ENCODE results near the gene UBAP2.

The UBAP2 gene

DNA sequence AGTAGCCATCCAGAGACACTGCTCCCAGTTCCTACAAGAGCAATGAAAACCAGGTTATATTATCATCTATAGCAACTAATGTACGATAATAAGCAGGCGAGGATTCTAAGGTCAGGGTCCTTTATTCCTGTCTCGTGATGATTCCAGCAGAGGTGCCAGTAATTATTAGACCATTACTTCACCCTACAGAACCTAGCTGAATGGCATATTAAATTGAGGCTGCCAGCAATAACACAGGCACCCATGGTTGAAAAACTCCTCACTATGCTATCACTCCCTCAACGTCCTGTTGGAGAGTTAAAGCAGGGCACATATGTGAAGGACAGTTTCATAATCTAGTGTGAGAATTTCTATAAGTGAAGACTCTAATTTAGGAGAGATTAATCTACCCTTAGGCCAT lies 48.1 kb upstream of the UBAP2 start:
- no peak overlapping the region for H3K23ac ChIP-seq (ENCODE audit: low read length)
- H3K14ac ChIP-seq (ENCODE audit: low read length): no peak overlapping the region
- peaks cover 51 to 57% of the 10 kb centered on the region in 2 experiments for H3K36me3 ChIP-seq (ENCODE audit: control insufficient read depth in 1 of 2, insufficient read depth in 2 of 2, low read length in 2 of 2)
- no peak overlapping the region for H4K8ac ChIP-seq (ENCODE audit: low read depth, low read length)
- H3K4me2 ChIP-seq (ENCODE audit: low read length): no peak overlapping the region
- H3K4me3 ChIP-seq (ENCODE audit: low read depth, low read length): no peak overlapping the region
- no peak overlapping the region for H2BK12ac ChIP-seq (ENCODE audit: low read length)
- H3K4me1 ChIP-seq (ENCODE audit: control insufficient read depth in 1 of 2, insufficient read depth in 2 of 2, low read length in 2 of 2): no peaks in the 10 kb centered on the region
- H4K91ac ChIP-seq (ENCODE audit: low read depth, low read length): no peak overlapping the region
- H2BK5ac ChIP-seq (ENCODE audit: low read depth, low read length, poor library complexity): no peak overlapping the region
- H3K18ac ChIP-seq (ENCODE audit: low read length): no peak overlapping the region
- WGBS (ENCODE audit: extremely low coverage, insufficient coverage, insufficient read length): no CpG with 5 or more reads among the region's 4 CpGs
- H3K27ac ChIP-seq (ENCODE audit: low read depth, low read length): no peak overlapping the region
- no peak overlapping the region for H2BK120ac ChIP-seq (ENCODE audit: insufficient read depth, low read length, poor library complexity)
- no peaks in the 10 kb centered on the region for H3K79me1 ChIP-seq (ENCODE audit: low read length)
- H3K27me3 ChIP-seq (ENCODE audit: insufficient read depth, low read length): no peaks in the 10 kb centered on the region
- no peaks in the 10 kb centered on the region for H3K79me2 ChIP-seq (ENCODE audit: control insufficient read depth, insufficient read depth, low read length, poor library complexity)
- no peak overlapping the region for H3K4ac ChIP-seq (ENCODE audit: low read depth, low read length)
- no peak overlapping the region for H2AK5ac ChIP-seq (ENCODE audit: low read length)
- no peak overlapping the region for H2AFZ ChIP-seq (ENCODE audit: insufficient read depth, low read length, poor library complexity)
- no peak overlapping the region for H4K12ac ChIP-seq (ENCODE audit: low read depth, low read length)
- no peaks in the 10 kb centered on the region for H3K9me3 ChIP-seq (ENCODE audit: insufficient read depth, low read depth, low read length)
- no peak overlapping the region for H3K9ac ChIP-seq (ENCODE audit: low read length)
- no peak for DNase-seq

DNA sequence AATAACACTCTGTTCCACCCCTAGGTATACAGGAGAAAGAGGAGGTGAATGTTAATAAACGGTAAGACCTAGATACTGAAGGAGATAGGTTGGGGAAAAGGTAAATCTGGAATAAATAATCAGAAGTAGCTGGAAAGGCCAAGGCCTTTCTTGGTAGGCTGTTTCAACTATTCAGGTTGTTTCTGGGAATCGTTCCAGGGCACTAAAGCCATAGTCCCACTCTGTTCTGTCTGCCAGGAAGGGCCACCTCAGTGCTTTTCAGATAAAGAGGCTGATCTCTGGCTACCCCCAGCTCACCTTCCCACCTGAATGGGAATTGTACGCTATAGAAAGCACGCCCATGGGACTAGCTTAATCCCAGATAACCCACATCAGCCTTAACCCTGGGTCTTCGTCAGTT lies 44.9 kb upstream of the UBAP2 start:
- Histone ChIP-seq H2AK5ac (ENCODE audit: low read length) (no peak overlapping the region), H3K27me3 (ENCODE audit: insufficient read depth, low read length) (no peaks in the 10 kb centered on the region), H3K9ac (ENCODE audit: low read length) (no peak overlapping the region), H3K4me1 (ENCODE audit: control insufficient read depth in 1 of 2, insufficient read depth in 2 of 2, low read length in 2 of 2) (no peaks in the 10 kb centered on the region), H2AFZ (ENCODE audit: insufficient read depth, low read length, poor library complexity) (no peak overlapping the region), H3K4ac (ENCODE audit: low read depth, low read length) (no peak overlapping the region), H3K9me3 (ENCODE audit: insufficient read depth, low read depth, low read length) (no peaks in the 10 kb centered on the region), H4K8ac (ENCODE audit: low read depth, low read length) (no peak overlapping the region), H2BK120ac (ENCODE audit: insufficient read depth, low read length, poor library complexity) (no peak overlapping the region), H3K4me3 (ENCODE audit: low read depth, low read length) (no peak overlapping the region), H3K14ac (ENCODE audit: low read length) (no peak overlapping the region), H3K79me2 (ENCODE audit: control insufficient read depth, insufficient read depth, low read length, poor library complexity) (no peaks in the 10 kb centered on the region), H2BK5ac (ENCODE audit: low read depth, low read length, poor library complexity) (no peak overlapping the region), H3K23ac (ENCODE audit: low read length) (no peak overlapping the region), H3K18ac (ENCODE audit: low read length) (no peak overlapping the region), H3K27ac (ENCODE audit: low read depth, low read length) (no peak overlapping the region), H4K12ac (ENCODE audit: low read depth, low read length) (no peak overlapping the region), H3K79me1 (ENCODE audit: low read length) (no peaks in the 10 kb centered on the region), H4K91ac (ENCODE audit: low read depth, low read length) (no peak overlapping the region), H3K4me2 (ENCODE audit: low read length) (no peak overlapping the region), H2BK12ac (ENCODE audit: low read length) (no peak overlapping the region), H3K36me3 (ENCODE audit: control insufficient read depth in 1 of 2, insufficient read depth in 2 of 2, low read length in 2 of 2) (peaks cover 50 to 61% of the 10 kb centered on the region in 2 experiments)
- no peak for DNase-seq
- WGBS (ENCODE audit: extremely low coverage, insufficient coverage, insufficient read length): no CpG with 5 or more reads among the region's 5 CpGs

DNA sequence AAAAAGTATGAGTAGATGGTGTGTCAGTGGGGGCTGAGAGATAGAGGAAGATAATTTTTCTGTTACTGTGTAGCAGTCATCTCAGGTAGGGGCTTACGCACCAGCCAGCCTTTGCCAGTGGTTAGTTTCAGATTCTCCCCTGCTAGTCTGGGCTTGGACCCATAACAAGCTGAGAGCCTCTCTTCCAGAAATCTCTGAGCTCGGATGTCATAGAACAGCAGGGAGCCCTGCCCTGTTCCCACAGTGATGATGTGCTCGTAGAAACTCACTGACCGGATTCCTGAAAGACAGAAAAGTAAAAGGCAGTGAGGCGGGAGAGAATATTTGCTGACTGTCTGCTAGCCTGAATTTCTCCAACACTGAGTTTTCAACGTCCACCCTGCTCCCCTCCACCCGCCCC lies 40.6 kb upstream of the UBAP2 start:
- H3K9me3 ChIP-seq (ENCODE audit: insufficient read depth, low read depth, low read length): no peaks in the 10 kb centered on the region
- DNase-seq: no peak
- H2BK5ac ChIP-seq (ENCODE audit: low read depth, low read length, poor library complexity): no peak overlapping the region

DNA sequence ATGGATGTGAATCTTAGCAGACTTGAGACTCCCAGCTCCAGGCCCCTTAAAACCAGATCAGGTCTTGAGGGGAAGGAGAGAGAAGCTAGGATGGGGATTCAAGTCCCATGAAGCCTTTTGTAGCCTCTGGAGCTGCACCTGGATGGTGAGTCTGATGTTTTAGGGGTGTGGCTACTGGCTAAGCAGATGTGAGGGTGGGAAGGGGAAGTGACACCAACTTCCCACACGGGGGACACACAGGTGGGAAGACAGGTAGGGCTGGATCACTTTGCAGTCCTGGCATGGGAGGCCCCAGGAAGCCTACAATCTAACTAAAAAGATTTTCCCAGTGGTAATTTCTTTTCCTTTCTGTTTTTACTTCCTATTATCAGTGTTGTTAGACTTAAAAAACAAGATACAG lies 38.7 kb upstream of the UBAP2 start:
- Histone ChIP-seq H3K4me2 (ENCODE audit: low read length) (no peak overlapping the region), H3K79me1 (ENCODE audit: low read length) (no peaks in the 10 kb centered on the region), H3K23ac (ENCODE audit: low read length) (no peak overlapping the region), H3K4ac (ENCODE audit: low read depth, low read length) (no peak overlapping the region), H2BK12ac (ENCODE audit: low read length) (no peak overlapping the region), H3K4me1 (ENCODE audit: control insufficient read depth in 1 of 2, insufficient read depth in 2 of 2, low read length in 2 of 2) (no peaks in the 10 kb centered on the region), H3K36me3 (ENCODE audit: control insufficient read depth in 1 of 2, insufficient read depth in 2 of 2, low read length in 2 of 2) (peaks cover 26 to 43% of the 10 kb centered on the region in 2 experiments), H3K9me3 (ENCODE audit: insufficient read depth, low read depth, low read length) (no peaks in the 10 kb centered on the region), H2AFZ (ENCODE audit: insufficient read depth, low read length, poor library complexity) (no peak overlapping the region), H2BK120ac (ENCODE audit: insufficient read depth, low read length, poor library complexity) (no peak overlapping the region), H3K14ac (ENCODE audit: low read length) (no peak overlapping the region), H3K27ac (ENCODE audit: low read depth, low read length) (no peak overlapping the region), H4K12ac (ENCODE audit: low read depth, low read length) (no peak overlapping the region), H4K91ac (ENCODE audit: low read depth, low read length) (no peak overlapping the region), H3K27me3 (ENCODE audit: insufficient read depth, low read length) (no peaks in the 10 kb centered on the region), H3K4me3 (ENCODE audit: low read depth, low read length) (no peak overlapping the region), H2BK5ac (ENCODE audit: low read depth, low read length, poor library complexity) (no peak overlapping the region), H2AK5ac (ENCODE audit: low read length) (no peak overlapping the region), H4K8ac (ENCODE audit: low read depth, low read length) (no peak overlapping the region), H3K9ac (ENCODE audit: low read length) (no peak overlapping the region), H3K79me2 (ENCODE audit: control insufficient read depth, insufficient read depth, low read length, poor library complexity) (no peaks in the 10 kb centered on the region), H3K18ac (ENCODE audit: low read length) (no peak overlapping the region)
- WGBS (ENCODE audit: extremely low coverage, insufficient coverage, insufficient read length): no CpG with 5 or more reads among the region's 1 CpG
- no peak for DNase-seq

More for the DNA sequence above, 40.6 kb upstream of the UBAP2 start:
- H3K9ac ChIP-seq (ENCODE audit: low read length): no peak overlapping the region
- H3K79me2 ChIP-seq (ENCODE audit: control insufficient read depth, insufficient read depth, low read length, poor library complexity): no peaks in the 10 kb centered on the region
- H2BK12ac ChIP-seq (ENCODE audit: low read length): no peak overlapping the region
- no peak overlapping the region for H4K8ac ChIP-seq (ENCODE audit: low read depth, low read length)
- H3K18ac ChIP-seq (ENCODE audit: low read length): no peak overlapping the region
- no peak overlapping the region for H3K4ac ChIP-seq (ENCODE audit: low read depth, low read length)
- H3K4me2 ChIP-seq (ENCODE audit: low read length): no peak overlapping the region
- no peak overlapping the region for H2BK120ac ChIP-seq (ENCODE audit: insufficient read depth, low read length, poor library complexity)
- H3K27ac ChIP-seq (ENCODE audit: low read depth, low read length): no peak overlapping the region
- no peak overlapping the region for H3K23ac ChIP-seq (ENCODE audit: low read length)
- no CpG with 5 or more reads among the region's 7 CpGs for WGBS (ENCODE audit: extremely low coverage, insufficient coverage, insufficient read length)
- no peaks in the 10 kb centered on the region for H3K79me1 ChIP-seq (ENCODE audit: low read length)
- H4K12ac ChIP-seq (ENCODE audit: low read depth, low read length): no peak overlapping the region
- peaks cover 41 to 56% of the 10 kb centered on the region in 2 experiments for H3K36me3 ChIP-seq (ENCODE audit: control insufficient read depth in 1 of 2, insufficient read depth in 2 of 2, low read length in 2 of 2)
- H3K27me3 ChIP-seq (ENCODE audit: insufficient read depth, low read length): no peaks in the 10 kb centered on the region
- H2AFZ ChIP-seq (ENCODE audit: insufficient read depth, low read length, poor library complexity): no peak overlapping the region
- H3K4me1 ChIP-seq (ENCODE audit: control insufficient read depth in 1 of 2, insufficient read depth in 2 of 2, low read length in 2 of 2): no peaks in the 10 kb centered on the region
- H4K91ac ChIP-seq (ENCODE audit: low read depth, low read length): no peak overlapping the region
- H3K14ac ChIP-seq (ENCODE audit: low read length): no peak overlapping the region
- no peak overlapping the region for H3K4me3 ChIP-seq (ENCODE audit: low read depth, low read length)
- H2AK5ac ChIP-seq (ENCODE audit: low read length): no peak overlapping the region
